HCT116 (cell line): ENCODE data around the gene PPP1CC. TPM values are rescaled to one million over a fixed set of nuclear protein-coding genes. Genes with fewer than 3 reads are reported as not detected.

ENCODE experiments used
- ATAC-seq: fragments of 200-7000 bp; cut with Tn5 transposase; 2 replicates; pipeline ENCODE4 v1.9.1; 2020; ENCODE audit warnings: mild to moderate bottlenecking, moderate library complexity
- BruUV-seq: library from RNA; stranded (reverse); fragments of 400-500 nt; replicated peaks from 2 replicates; lab custom pipeline; 2021; lab: Mats Ljungman, UMichigan
- CTCF ChIA-PET: fragments of 300-600 bp; sonication (Branson Sonifier 250); formaldehyde crosslinking; loops from one replicate; lab custom pipeline; 2021; ENCODE audit warnings: antibody characterized with exemption; lab: Charles Lee
- POLR2A ChIA-PET: fragments of 300-600, 350-600 bp; sonication (Branson Sonifier 250); formaldehyde crosslinking; loops from one replicate; lab custom pipeline; 2021; ENCODE audit warnings: antibody characterized with exemption; lab: Charles Lee
- RAD21 ChIA-PET, 2 experiments: fragments of 300-600 bp; sonication (Branson Sonifier 250); formaldehyde crosslinking; loops; one replicate each; lab custom pipeline; 2023; ENCODE audit warnings: low total read pairs in 2 of 2; ENCODE audit not compliant: uncharacterized antibody in 2 of 2, unreplicated experiment in 2 of 2, low non-redundant PET in 1 of 2; lab: Charles Lee
- DNase-seq: peaks from one replicate; pipeline ENCODE4 v3.0.0-alpha.2; 2010; ENCODE audit warnings: low read depth, low spot score
- H2AFZ ChIP-seq: fragments of 200-600 bp; shearing (Covaris generic), sonication (generic); 2 replicates; pipeline ENCODE4 v1.6.1; 2017; ENCODE audit warnings: low read depth, mixed run types, mixed read lengths, antibody characterized with exemption, low read length; ENCODE audit not compliant: poor library complexity, severe bottlenecking
- H3K27ac ChIP-seq: 2 replicates; pipeline ENCODE4 v1.5.1; 2012; ENCODE audit warnings: low read depth, low read length
- H3K27me3 ChIP-seq: fragments of 200-600 bp; sonication (generic); 2 replicates; pipeline ENCODE4 v1.6.1; 2016; ENCODE audit warnings: mixed run types, low read length, mixed read lengths; ENCODE audit not compliant: insufficient read depth
- H3K36me3 ChIP-seq, 2 experiments: fragments of 200-500 bp in 1 of 2; fragments of 200-600 bp in 1 of 2; sonication (Bioruptor generic) in 1 of 2; sonication (generic) in 1 of 2; 2 replicates each; pipeline versions ENCODE4 v1.5.1 to v1.6.1; 2014 to 2016; ENCODE audit warnings: low read length in 2 of 2, inconsistent platforms in 1 of 2, mixed read lengths in 1 of 2, mixed run types in 1 of 2; ENCODE audit not compliant: insufficient read depth in 2 of 2, control insufficient read depth in 1 of 2
- H3K4me1 ChIP-seq, 2 experiments: fragments of 200-600 bp in 1 of 2; sonication (generic) in 1 of 2; 2 replicates each; pipeline versions ENCODE4 v1.5.1 to v1.6.1; 2012 to 2017; ENCODE audit warnings: low read length in 2 of 2, inconsistent platforms in 1 of 2, mild to moderate bottlenecking in 1 of 2, mixed read lengths in 1 of 2, mixed run types in 1 of 2, moderate library complexity in 1 of 2; ENCODE audit not compliant: insufficient read depth in 2 of 2, control insufficient read depth in 1 of 2
- H3K4me2 ChIP-seq: fragments of 200-600 bp; sonication (generic); 2 replicates; pipeline ENCODE4 v1.6.1; 2017; ENCODE audit warnings: mixed run types, low read length, mixed read lengths
- H3K4me3 ChIP-seq, 2 experiments: fragments of 200-600 bp in 1 of 2; sonication (generic) in 1 of 2; replicated peaks in 1 of 2; 2 replicates each; pipeline ENCODE4 v1.5.1; 2011 to 2016; ENCODE audit warnings: low read length in 2 of 2, control low read depth in 1 of 2, low read depth in 1 of 2, mild to moderate bottlenecking in 1 of 2, mixed read lengths in 1 of 2, mixed run types in 1 of 2
- H3K79me2 ChIP-seq: fragments of 200-600 bp; sonication (generic); 2 replicates; pipeline ENCODE4 v1.6.1; 2017; ENCODE audit warnings: mild to moderate bottlenecking, mixed run types, low read length, moderate library complexity, mixed read lengths; ENCODE audit not compliant: insufficient read depth
- H3K9ac ChIP-seq: fragments of 200-600 bp; sonication (generic); 2 replicates; pipeline ENCODE4 v1.6.1; 2016; ENCODE audit warnings: low read length, mixed read lengths
- H3K9me2 ChIP-seq: fragments of 200-600 bp; sonication (generic), shearing (Covaris generic); 2 replicates; pipeline ENCODE4 v1.6.1; 2017; ENCODE audit warnings: mixed run types, mild to moderate bottlenecking, moderate library complexity; ENCODE audit not compliant: insufficient read depth
- H3K9me3 ChIP-seq, 2 experiments: fragments of 200-500 bp in 1 of 2; fragments of 200-600 bp in 1 of 2; sonication (Bioruptor generic) in 1 of 2; sonication (generic) in 1 of 2; 2 replicates each; pipeline ENCODE4 v1.6.1; 2014 to 2017; ENCODE audit warnings: low read length in 2 of 2, mixed read lengths in 2 of 2, inconsistent platforms in 1 of 2, low read depth in 1 of 2, mild to moderate bottlenecking in 1 of 2, mixed run types in 1 of 2, moderate library complexity in 1 of 2; ENCODE audit not compliant: control insufficient read depth in 1 of 2, insufficient read depth in 1 of 2
- H4K20me1 ChIP-seq: fragments of 200-600 bp; sonication (generic), shearing (Covaris generic); 2 replicates; pipeline ENCODE4 v1.6.1; 2017; ENCODE audit warnings: mixed run types, mild to moderate bottlenecking, moderate library complexity; ENCODE audit not compliant: insufficient read depth
- CBX3 ChIP-seq: IDR thresholded peaks from 2 replicates; pipeline ENCODE4 v1.6.1; 2012; ENCODE audit warnings: low read depth
- CEBPB ChIP-seq: IDR thresholded peaks from 2 replicates; pipeline ENCODE4 v1.6.1; 2012; ENCODE audit warnings: low read depth
- EGR1 ChIP-seq: IDR thresholded peaks from 2 replicates; pipeline ENCODE4 v1.6.1; 2012; ENCODE audit warnings: low read depth
- ELF1 ChIP-seq: IDR thresholded peaks from 2 replicates; pipeline ENCODE4 v1.6.1; 2012; ENCODE audit warnings: low read depth, borderline replicate concordance
- EZH2 ChIP-seq: fragments of 200-600 bp; sonication (generic); IDR thresholded peaks from 2 replicates; pipeline ENCODE4 v1.6.1; 2017; ENCODE audit warnings: antibody characterized with exemption, mixed run types
- EZH2phosphoT487 ChIP-seq: fragments of 200-600 bp; IDR thresholded peaks from 2 replicates; pipeline ENCODE4 v1.6.1; 2018; ENCODE audit warnings: antibody characterized with exemption, borderline replicate concordance
- POLR2A ChIP-seq: IDR thresholded peaks from 2 replicates; pipeline ENCODE4 v1.7.0; 2011; ENCODE audit warnings: borderline replicate concordance; ENCODE audit not compliant: insufficient read depth, insufficient read length; ENCODE audit errors: extremely low read depth
- POLR2AphosphoS5 ChIP-seq: IDR thresholded peaks from 2 replicates; pipeline ENCODE4 v1.6.1; 2011; ENCODE audit warnings: mild to moderate bottlenecking, low read depth, low read length, moderate library complexity
- RAD21 ChIP-seq: IDR thresholded peaks from 2 replicates; pipeline ENCODE4 v1.6.1; 2012; ENCODE audit warnings: low read depth, mild to moderate bottlenecking
- SIN3A ChIP-seq: IDR thresholded peaks from 2 replicates; pipeline ENCODE4 v1.6.1; 2012; ENCODE audit warnings: low read depth
- SP1 ChIP-seq: IDR thresholded peaks from 2 replicates; pipeline ENCODE4 v1.6.1; 2012; ENCODE audit warnings: low read depth
- SRF ChIP-seq: IDR thresholded peaks from 2 replicates; pipeline ENCODE4 v1.6.1; 2012; ENCODE audit warnings: low read depth
- YY1 ChIP-seq: IDR thresholded peaks from 2 replicates; pipeline ENCODE4 v1.6.1; 2011; ENCODE audit warnings: low read length, low read depth, moderate library complexity, mild to moderate bottlenecking; ENCODE audit not compliant: insufficient replicate concordance; ENCODE audit errors: extremely low read depth
- ZFX ChIP-seq: fragments of 450-650 bp; IDR thresholded peaks from 2 replicates; pipeline ENCODE4 v1.6.1; 2017
- intact Hi-C: fragments of 100-400 bp; cut with micrococcal nuclease; formaldehyde crosslinking; loops from 2 replicates; pipeline ENCODE4 v1.10.0; 2022
- total RNA-seq: library from RNA; stranded (reverse); gene quantifications from one replicate; pipeline ENCODE4 v1.2.1, GENCODE V29; 2021; ENCODE audit not compliant: unreplicated experiment
- TF ChIP-seq, protein P1 (sequence below): IDR thresholded peaks from 2 replicates; pipeline ENCODE4 v1.6.1; 2012
- TF ChIP-seq, protein P2 (sequence below): IDR thresholded peaks from 2 replicates; pipeline ENCODE4 v1.6.1; 2012
- TF ChIP-seq, protein P3 (sequence below): IDR thresholded peaks from 2 replicates; pipeline ENCODE4 v1.6.1; 2012; ENCODE audit warnings: low read depth
- TF ChIP-seq, protein P4 (sequence below): IDR thresholded peaks from 2 replicates; pipeline ENCODE4 v1.6.1; 2011; ENCODE audit warnings: mild to moderate bottlenecking, low read length, moderate library complexity; ENCODE audit not compliant: insufficient replicate concordance; ENCODE audit errors: extremely low read depth
- TF ChIP-seq, protein P5 (sequence below), 3 experiments: fragments of 200-600 bp in 1 of 3; sonication (generic) in 1 of 3; IDR thresholded peaks in 2 of 3; conservative IDR thresholded peaks in 1 of 3; 2 replicates each; pipeline ENCODE4 v1.5.1; 2012 to 2017; ENCODE audit warnings: low read depth in 2 of 3, low read length in 2 of 3, antibody characterized with exemption in 1 of 3, borderline replicate concordance in 1 of 3, control low read depth in 1 of 3, mild to moderate bottlenecking in 1 of 3, mixed read lengths in 1 of 3, mixed run types in 1 of 3, moderate library complexity in 1 of 3; ENCODE audit not compliant: insufficient read depth in 1 of 3

The PPP1CC gene
- total RNA-seq, 1 experiment from 2014 or later: 248 TPM

DNA sequence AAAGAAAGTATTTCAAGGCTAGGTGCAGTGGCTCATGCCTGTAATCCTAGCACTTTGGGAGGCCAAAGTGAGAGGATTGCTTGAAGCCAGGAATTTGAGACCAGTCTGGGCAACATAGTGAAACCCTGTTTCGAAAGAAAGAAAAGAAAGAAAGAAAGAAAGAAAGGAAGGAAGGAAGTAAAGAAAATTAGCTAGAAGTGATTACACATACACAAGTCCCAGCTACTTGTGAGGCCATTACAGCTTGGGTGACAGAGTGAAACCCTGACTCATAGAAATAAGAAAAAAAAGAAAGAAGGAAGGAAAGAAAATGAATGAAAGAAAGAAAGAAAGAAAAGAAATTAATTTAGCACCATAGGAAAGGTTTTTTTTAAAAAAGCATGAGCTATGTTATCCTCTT, 33.3 kb upstream of the PPP1CC start:
- Histone ChIP-seq H3K9me2 (no peaks in the 10 kb centered on the region), H4K20me1 (no peaks in the 10 kb centered on the region), H3K4me1 (no peaks in the 10 kb centered on the region), H3K9me3 (no peaks in the 10 kb centered on the region), H3K27me3 (no peaks in the 10 kb centered on the region), H2AFZ (no peak overlapping the region), H3K79me2 (no peaks in the 10 kb centered on the region), H3K9ac (no peak overlapping the region), H3K27ac (no peak overlapping the region), H3K36me3 (no peaks in the 10 kb centered on the region), H3K4me3 (no peak overlapping the region), H3K4me2 (no peak overlapping the region)
- RAD21 ChIA-PET: no interaction called here
- ATAC-seq (no peak), DNase-seq (no peak)
- TF ChIP-seq RAD21: no peak
- no peak for TF ChIP-seq POLR2A
- TF ChIP-seq EZH2phosphoT487: no peak
- no peak for TF ChIP-seq ELF1
- no peak for TF ChIP-seq EGR1
- TF ChIP-seq SRF: no peak
- TF ChIP-seq, protein P1, sequence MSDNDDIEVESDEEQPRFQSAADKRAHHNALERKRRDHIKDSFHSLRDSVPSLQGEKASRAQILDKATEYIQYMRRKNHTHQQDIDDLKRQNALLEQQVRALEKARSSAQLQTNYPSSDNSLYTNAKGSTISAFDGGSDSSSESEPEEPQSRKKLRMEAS: no peak
- TF ChIP-seq, protein P2, sequence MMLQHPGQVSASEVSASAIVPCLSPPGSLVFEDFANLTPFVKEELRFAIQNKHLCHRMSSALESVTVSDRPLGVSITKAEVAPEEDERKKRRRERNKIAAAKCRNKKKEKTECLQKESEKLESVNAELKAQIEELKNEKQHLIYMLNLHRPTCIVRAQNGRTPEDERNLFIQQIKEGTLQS: no peak
- no peak for TF ChIP-seq CEBPB
- no peak for TF ChIP-seq SIN3A
- TF ChIP-seq SP1: no peak
- TF ChIP-seq, protein P3, sequence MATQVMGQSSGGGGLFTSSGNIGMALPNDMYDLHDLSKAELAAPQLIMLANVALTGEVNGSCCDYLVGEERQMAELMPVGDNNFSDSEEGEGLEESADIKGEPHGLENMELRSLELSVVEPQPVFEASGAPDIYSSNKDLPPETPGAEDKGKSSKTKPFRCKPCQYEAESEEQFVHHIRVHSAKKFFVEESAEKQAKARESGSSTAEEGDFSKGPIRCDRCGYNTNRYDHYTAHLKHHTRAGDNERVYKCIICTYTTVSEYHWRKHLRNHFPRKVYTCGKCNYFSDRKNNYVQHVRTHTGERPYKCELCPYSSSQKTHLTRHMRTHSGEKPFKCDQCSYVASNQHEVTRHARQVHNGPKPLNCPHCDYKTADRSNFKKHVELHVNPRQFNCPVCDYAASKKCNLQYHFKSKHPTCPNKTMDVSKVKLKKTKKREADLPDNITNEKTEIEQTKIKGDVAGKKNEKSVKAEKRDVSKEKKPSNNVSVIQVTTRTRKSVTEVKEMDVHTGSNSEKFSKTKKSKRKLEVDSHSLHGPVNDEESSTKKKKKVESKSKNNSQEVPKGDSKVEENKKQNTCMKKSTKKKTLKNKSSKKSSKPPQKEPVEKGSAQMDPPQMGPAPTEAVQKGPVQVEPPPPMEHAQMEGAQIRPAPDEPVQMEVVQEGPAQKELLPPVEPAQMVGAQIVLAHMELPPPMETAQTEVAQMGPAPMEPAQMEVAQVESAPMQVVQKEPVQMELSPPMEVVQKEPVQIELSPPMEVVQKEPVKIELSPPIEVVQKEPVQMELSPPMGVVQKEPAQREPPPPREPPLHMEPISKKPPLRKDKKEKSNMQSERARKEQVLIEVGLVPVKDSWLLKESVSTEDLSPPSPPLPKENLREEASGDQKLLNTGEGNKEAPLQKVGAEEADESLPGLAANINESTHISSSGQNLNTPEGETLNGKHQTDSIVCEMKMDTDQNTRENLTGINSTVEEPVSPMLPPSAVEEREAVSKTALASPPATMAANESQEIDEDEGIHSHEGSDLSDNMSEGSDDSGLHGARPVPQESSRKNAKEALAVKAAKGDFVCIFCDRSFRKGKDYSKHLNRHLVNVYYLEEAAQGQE: no peak
- no peak for TF ChIP-seq ZFX
- TF ChIP-seq, protein P4, sequence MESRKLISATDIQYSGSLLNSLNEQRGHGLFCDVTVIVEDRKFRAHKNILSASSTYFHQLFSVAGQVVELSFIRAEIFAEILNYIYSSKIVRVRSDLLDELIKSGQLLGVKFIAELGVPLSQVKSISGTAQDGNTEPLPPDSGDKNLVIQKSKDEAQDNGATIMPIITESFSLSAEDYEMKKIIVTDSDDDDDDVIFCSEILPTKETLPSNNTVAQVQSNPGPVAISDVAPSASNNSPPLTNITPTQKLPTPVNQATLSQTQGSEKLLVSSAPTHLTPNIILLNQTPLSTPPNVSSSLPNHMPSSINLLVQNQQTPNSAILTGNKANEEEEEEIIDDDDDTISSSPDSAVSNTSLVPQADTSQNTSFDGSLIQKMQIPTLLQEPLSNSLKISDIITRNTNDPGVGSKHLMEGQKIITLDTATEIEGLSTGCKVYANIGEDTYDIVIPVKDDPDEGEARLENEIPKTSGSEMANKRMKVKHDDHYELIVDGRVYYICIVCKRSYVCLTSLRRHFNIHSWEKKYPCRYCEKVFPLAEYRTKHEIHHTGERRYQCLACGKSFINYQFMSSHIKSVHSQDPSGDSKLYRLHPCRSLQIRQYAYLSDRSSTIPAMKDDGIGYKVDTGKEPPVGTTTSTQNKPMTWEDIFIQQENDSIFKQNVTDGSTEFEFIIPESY: no peak
- TF ChIP-seq CBX3: no peak
- TF ChIP-seq, protein P5, sequence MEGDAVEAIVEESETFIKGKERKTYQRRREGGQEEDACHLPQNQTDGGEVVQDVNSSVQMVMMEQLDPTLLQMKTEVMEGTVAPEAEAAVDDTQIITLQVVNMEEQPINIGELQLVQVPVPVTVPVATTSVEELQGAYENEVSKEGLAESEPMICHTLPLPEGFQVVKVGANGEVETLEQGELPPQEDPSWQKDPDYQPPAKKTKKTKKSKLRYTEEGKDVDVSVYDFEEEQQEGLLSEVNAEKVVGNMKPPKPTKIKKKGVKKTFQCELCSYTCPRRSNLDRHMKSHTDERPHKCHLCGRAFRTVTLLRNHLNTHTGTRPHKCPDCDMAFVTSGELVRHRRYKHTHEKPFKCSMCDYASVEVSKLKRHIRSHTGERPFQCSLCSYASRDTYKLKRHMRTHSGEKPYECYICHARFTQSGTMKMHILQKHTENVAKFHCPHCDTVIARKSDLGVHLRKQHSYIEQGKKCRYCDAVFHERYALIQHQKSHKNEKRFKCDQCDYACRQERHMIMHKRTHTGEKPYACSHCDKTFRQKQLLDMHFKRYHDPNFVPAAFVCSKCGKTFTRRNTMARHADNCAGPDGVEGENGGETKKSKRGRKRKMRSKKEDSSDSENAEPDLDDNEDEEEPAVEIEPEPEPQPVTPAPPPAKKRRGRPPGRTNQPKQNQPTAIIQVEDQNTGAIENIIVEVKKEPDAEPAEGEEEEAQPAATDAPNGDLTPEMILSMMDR (IDR thresholded peaks at IDR 0.05 in 2 of 3, conservative IDR thresholded peaks at IDR 0.05 in 1 of 3; ENCODE audit: borderline replicate concordance in 1 of 3, insufficient read depth in 1 of 3, low read depth in 2 of 3, low read length in 2 of 3): no peak
- TF ChIP-seq POLR2AphosphoS5: no peak
- no peak for TF ChIP-seq YY1
- no peak for TF ChIP-seq EZH2
- intact Hi-C loops: no loop called here
- no TSS peak for BruUV-seq
- CTCF ChIA-PET: no interaction called here
- POLR2A ChIA-PET: no interaction called here
